HepG2 (cell line): ENCODE data around the gene SDK1. TPM values are rescaled to one million over a fixed set of nuclear protein-coding genes. Genes with fewer than 3 reads are reported as not detected.

Experiments used
- ATAC-seq: fragments of 200-7000 bp; cut with Tn5 transposase; 3 replicates; pipeline ENCODE4 v1.9.1; 2020; ENCODE audit warnings: mild to moderate bottlenecking, moderate library complexity
- BruUV-seq: library from RNA; stranded (reverse); fragments of 400-500 nt; replicated peaks from 2 replicates; lab custom pipeline; 2021; lab: Mats Ljungman, UMichigan
- CTCF ChIA-PET: fragments of 300-600 bp; formaldehyde crosslinking; extraction: SDS; loops from one replicate; lab custom pipeline; 2021; ENCODE audit warnings: low total read pairs, inconsistent platforms, low intra/inter-chr PET ratio; lab: Yijun Ruan, JAX
- POLR2A ChIA-PET: fragments of 350-600 bp; sonication (Branson Sonifier 250); formaldehyde crosslinking; loops from one replicate; lab custom pipeline; 2020; ENCODE audit warnings: antibody characterized with exemption, inconsistent platforms; lab: Yijun Ruan, JAX
- DNase-seq: peaks from one replicate; pipeline ENCODE4 v3.0.0-alpha.2; 2015; ENCODE audit warnings: low spot score
- FAIRE-seq: peaks from 3 replicates; lab custom pipeline; 2011; peaks lifted over from hg19 to GRCh38; lab: Jason Lieb, UNC
- H2AFZ ChIP-seq: one replicate; pipeline ENCODE4 v1.6.1; 2011; ENCODE audit warnings: low read length, inconsistent platforms
- H3K27ac ChIP-seq: fragments of 300-600 bp; 3 replicates; pipeline ENCODE4 v1.8.0; 2011; ENCODE audit warnings: mixed run types, mild to moderate bottlenecking, mixed read lengths, low read length, inconsistent platforms; ENCODE audit not compliant: insufficient read depth; ENCODE audit errors: extremely low read length
- H3K27me3 ChIP-seq, 2 experiments: fragments of 200-600 bp in 1 of 2; 2 replicates in 1 of 2; 3 replicates in 1 of 2; pipeline versions ENCODE4 v1.6.0 to v1.8.0; 2011; ENCODE audit warnings: low read length in 2 of 2, mild to moderate bottlenecking in 2 of 2, moderate library complexity in 2 of 2, inconsistent platforms in 1 of 2; ENCODE audit not compliant: insufficient read depth in 2 of 2, control insufficient read depth in 1 of 2
- H3K36me3 ChIP-seq, 2 experiments: fragments of 200-600 bp in 1 of 2; replicated peaks in 1 of 2; 2 replicates in 1 of 2; 3 replicates in 1 of 2; pipeline versions ENCODE4 v1.5.1 to v1.8.0; 2011; ENCODE audit warnings: low read length in 2 of 2, inconsistent platforms in 1 of 2; ENCODE audit not compliant: insufficient read depth in 2 of 2, control insufficient read depth in 1 of 2
- H3K4me1 ChIP-seq: 2 replicates; pipeline ENCODE4 v1.5.1; 2012; ENCODE audit warnings: low read length, inconsistent platforms; ENCODE audit not compliant: insufficient read depth
- H3K4me2 ChIP-seq: 2 replicates; pipeline ENCODE4 v1.6.0; 2011; ENCODE audit warnings: low read depth, low read length, inconsistent platforms
- H3K4me3 ChIP-seq, 3 experiments: fragments of 200-600 bp in 1 of 3; sonication (generic), shearing (Covaris generic) in 1 of 3; replicated peaks in 1 of 3; 2 replicates each; pipeline ENCODE4 v1.5.1; 2011 to 2016; ENCODE audit warnings: low read length in 3 of 3, inconsistent platforms in 2 of 3, low read depth in 2 of 3, mild to moderate bottlenecking in 2 of 3, control low read depth in 1 of 3, mixed read lengths in 1 of 3; ENCODE audit not compliant: insufficient read depth in 1 of 3
- H3K79me2 ChIP-seq: one replicate; pipeline ENCODE4 v1.6.1; 2011; ENCODE audit warnings: low read length, inconsistent platforms; ENCODE audit not compliant: insufficient read depth
- H3K9ac ChIP-seq: 2 replicates; pipeline ENCODE4 v1.6.0; 2011; ENCODE audit warnings: mild to moderate bottlenecking, low read depth, low read length, inconsistent platforms; ENCODE audit not compliant: insufficient read depth
- H3K9me3 ChIP-seq: 2 replicates; pipeline ENCODE4 v1.5.1; 2012; ENCODE audit warnings: mild to moderate bottlenecking, low read length
- H4K20me1 ChIP-seq: 2 replicates; pipeline ENCODE4 v1.6.0; 2011; ENCODE audit warnings: inconsistent platforms, mild to moderate bottlenecking, low read length, moderate library complexity; ENCODE audit not compliant: insufficient read depth
- AHR ChIP-seq: IDR thresholded peaks from 2 replicates; pipeline ENCODE4 v1.6.1; 2018; ENCODE audit warnings: missing genetic modification reagents, missing compliant biosample characterization
- ATM ChIP-seq: fragments of 450-650 bp; IDR thresholded peaks from 2 replicates; pipeline ENCODE4 v1.7.1; 2017; ENCODE audit warnings: mild to moderate bottlenecking, borderline replicate concordance
- FOXC1 ChIP-seq: sonication (generic); formaldehyde crosslinking; IDR thresholded peaks from 2 replicates; pipeline ENCODE4 v1.8.0; 2022; ENCODE audit warnings: mild to moderate bottlenecking, missing genetic modification reagents, borderline replicate concordance
- HOXA7 ChIP-seq: sonication (generic); formaldehyde crosslinking; IDR thresholded peaks from 2 replicates; pipeline ENCODE4 v1.8.1; 2022; ENCODE audit warnings: mild to moderate bottlenecking, missing genetic modification reagents, moderate library complexity
- KDM1A ChIP-seq: IDR thresholded peaks from 2 replicates; pipeline ENCODE4 v1.6.1; 2016; ENCODE audit warnings: missing compliant biosample characterization
- KDM5B ChIP-seq: sonication (generic); formaldehyde crosslinking; IDR thresholded peaks from 2 replicates; pipeline ENCODE4 v1.4.0; 2020; ENCODE audit warnings: missing genetic modification reagents, mild to moderate bottlenecking, borderline replicate concordance
- MBD4 ChIP-seq: IDR thresholded peaks from 2 replicates; pipeline ENCODE4 v1.6.1; 2012; ENCODE audit warnings: low read length, inconsistent platforms, borderline replicate concordance
- PHF5A ChIP-seq: IDR thresholded peaks from one replicate; pipeline ENCODE4 v1.6.1; 2018; ENCODE audit warnings: low read depth, missing genetic modification reagents; ENCODE audit not compliant: unreplicated experiment
- SMYD3 ChIP-seq: sonication (generic); formaldehyde crosslinking; IDR thresholded peaks from 2 replicates; pipeline ENCODE4 v1.8.1; 2023; ENCODE audit warnings: mild to moderate bottlenecking, missing genetic modification reagents
- SOX5 ChIP-seq: IDR thresholded peaks from 2 replicates; pipeline ENCODE4 v1.6.1; 2016; ENCODE audit warnings: borderline replicate concordance
- U2AF1 ChIP-seq: fragments of 200-400 bp; formaldehyde crosslinking; optimal IDR thresholded peaks from 2 replicates; pipeline ENCODE3; 2017; ENCODE audit warnings: mild to moderate bottlenecking, low read depth, low read length
- ZNF225 ChIP-seq: sonication (generic); formaldehyde crosslinking; IDR thresholded peaks from 2 replicates; pipeline ENCODE4 v1.4.0; 2020; ENCODE audit warnings: mild to moderate bottlenecking, missing genetic modification reagents
- ZNF703 ChIP-seq: sonication (generic); formaldehyde crosslinking; IDR thresholded peaks from 2 replicates; pipeline ENCODE4 v1.5.1; 2020; ENCODE audit warnings: missing genetic modification reagents, mild to moderate bottlenecking, moderate library complexity, borderline replicate concordance
- WGBS: methylation state at CpG from one replicate; pipeline ENCODE4 v1.1.6; 2017; ENCODE audit warnings: low lambda C conversion rate; 5-methylcytosine and 5-hydroxymethylcytosine counted together
- in situ Hi-C: cut with HindIII; loops from 2 replicates; pipeline ENCODE4 v1.10.0; 2017; ENCODE audit warnings: low pct_unique_long_range_greater_than_20kb; ENCODE audit not compliant: extremely low pct_ligation_motif_present
- intact Hi-C: fragments of 100-400 bp; cut with micrococcal nuclease; formaldehyde crosslinking; loops from one replicate; pipeline ENCODE4 v1.10.0; 2022; ENCODE audit not compliant: unreplicated experiment
- polyA plus RNA-seq, 8 experiments: library from polyadenylated mRNA; depleted of rRNA in 3 of 8; stranded (reverse) in 7 of 8; unstranded in 1 of 8; fragments of >200 nt; fragmentation: Illumina TruSeq in 4 of 8; extraction: Trizol in 4 of 8; gene quantifications; 2 replicates each; pipeline versions ENCODE4 v1.2.1 to v1.2.3, GENCODE V29; 2011 to 2016; ENCODE audit warnings: low read depth in 4 of 8, missing spikeins in 1 of 8, mixed read lengths in 1 of 8; ENCODE audit not compliant: insufficient read depth in 1 of 8
- total RNA-seq, 5 experiments: library from RNA; depleted of rRNA; stranded (reverse); fragments of >200 nt; fragmentation: Illumina TruSeq; extraction: Trizol; gene quantifications; 2 replicates each; pipeline ENCODE4 v1.2.3, GENCODE V29; 2016; ENCODE audit warnings: low read depth in 1 of 5
- TF ChIP-seq, protein P1 (sequence below): sonication (generic); formaldehyde crosslinking; IDR thresholded peaks from 2 replicates; pipeline ENCODE4 v1.4.0; 2020; ENCODE audit warnings: missing genetic modification reagents, mild to moderate bottlenecking, borderline replicate concordance
- TF ChIP-seq, protein P2 (sequence below): sonication (generic); formaldehyde crosslinking; IDR thresholded peaks from 2 replicates; pipeline ENCODE4 v1.4.0; 2020; ENCODE audit warnings: mild to moderate bottlenecking, missing genetic modification reagents, borderline replicate concordance

SDK1 gene
- total and polyA plus RNA-seq, 2 of the 13 experiments (the other 11 are each of a cell fraction or from before 2014, with no cell fraction given), result 0.35 to 2.4 TPM

DNA sequence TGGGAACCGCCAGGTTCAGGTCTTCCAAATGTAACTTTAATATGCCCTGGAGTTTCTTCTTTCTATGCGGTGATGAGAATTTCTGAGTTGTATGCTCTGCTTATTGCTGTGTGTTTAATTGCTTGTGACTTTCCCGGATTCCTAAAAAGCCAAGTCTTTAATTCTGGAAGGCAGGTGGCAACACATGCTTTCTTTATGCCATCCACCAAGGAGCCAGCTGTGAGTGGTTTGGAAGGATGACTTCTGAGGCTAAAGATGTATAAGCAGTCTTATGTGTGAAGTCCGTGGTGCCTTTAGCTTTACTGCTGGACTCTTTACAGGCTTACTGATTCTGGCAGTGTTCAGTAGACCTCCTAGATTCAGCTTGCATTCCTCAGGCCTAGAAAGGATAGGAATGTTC lies 3.1 kb downstream of the SDK1 start:
- no TSS peak for BruUV-seq
- 84% methylated on average over 4 of the region's 4 CpGs for WGBS
- Histone ChIP-seq H2AFZ (no peak overlapping the region), H3K79me2 (peaks cover 3% of the 10 kb centered on the region), H4K20me1 (no peaks in the 10 kb centered on the region), H3K4me1 (peaks cover 27% of the 10 kb centered on the region), H3K4me2 (no peak overlapping the region), H3K27me3 (peaks cover 0 to 8% of the 10 kb centered on the region in 2 experiments; a peak in 1 of 5 replicates), H3K4me3 (no peak overlapping the region), H3K36me3 (no peaks in the 10 kb centered on the region), H3K9ac (no peak overlapping the region), H3K27ac (no peak overlapping the region), H3K9me3 (no peaks in the 10 kb centered on the region)
- in situ Hi-C loops (no loop called here), intact Hi-C loops (loop anchor here (5.0 kb wide), 1 partner anchor 368 kb away; no protein-coding TSS in a partner anchor)
- ATAC-seq, result no peak
- no peak for DNase-seq
- FAIRE-seq, result no peak
- TF ChIP-seq AHR (CRISPR knock-in tag) (no peak), KDM1A (CRISPR knock-in tag) (no peak), SMYD3 (CRISPR knock-in tag) (no peak), ZNF703 (no peak), PHF5A (no peak), SOX5 (CRISPR knock-in tag) (no peak), ZNF225 (CRISPR knock-in tag) (no peak), ATM (no peak), FOXC1 (CRISPR knock-in tag) (no peak), HOXA7 (CRISPR knock-in tag) (no peak), KDM5B (CRISPR knock-in tag) (no peak), MBD4 (no peak), U2AF1 (no peak)
- TF ChIP-seq, protein P1, sequence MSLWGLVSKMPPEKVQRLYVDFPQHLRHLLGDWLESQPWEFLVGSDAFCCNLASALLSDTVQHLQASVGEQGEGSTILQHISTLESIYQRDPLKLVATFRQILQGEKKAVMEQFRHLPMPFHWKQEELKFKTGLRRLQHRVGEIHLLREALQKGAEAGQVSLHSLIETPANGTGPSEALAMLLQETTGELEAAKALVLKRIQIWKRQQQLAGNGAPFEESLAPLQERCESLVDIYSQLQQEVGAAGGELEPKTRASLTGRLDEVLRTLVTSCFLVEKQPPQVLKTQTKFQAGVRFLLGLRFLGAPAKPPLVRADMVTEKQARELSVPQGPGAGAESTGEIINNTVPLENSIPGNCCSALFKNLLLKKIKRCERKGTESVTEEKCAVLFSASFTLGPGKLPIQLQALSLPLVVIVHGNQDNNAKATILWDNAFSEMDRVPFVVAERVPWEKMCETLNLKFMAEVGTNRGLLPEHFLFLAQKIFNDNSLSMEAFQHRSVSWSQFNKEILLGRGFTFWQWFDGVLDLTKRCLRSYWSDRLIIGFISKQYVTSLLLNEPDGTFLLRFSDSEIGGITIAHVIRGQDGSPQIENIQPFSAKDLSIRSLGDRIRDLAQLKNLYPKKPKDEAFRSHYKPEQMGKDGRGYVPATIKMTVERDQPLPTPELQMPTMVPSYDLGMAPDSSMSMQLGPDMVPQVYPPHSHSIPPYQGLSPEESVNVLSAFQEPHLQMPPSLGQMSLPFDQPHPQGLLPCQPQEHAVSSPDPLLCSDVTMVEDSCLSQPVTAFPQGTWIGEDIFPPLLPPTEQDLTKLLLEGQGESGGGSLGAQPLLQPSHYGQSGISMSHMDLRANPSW (CRISPR knock-in tag), result no peak
- TF ChIP-seq, protein P2, sequence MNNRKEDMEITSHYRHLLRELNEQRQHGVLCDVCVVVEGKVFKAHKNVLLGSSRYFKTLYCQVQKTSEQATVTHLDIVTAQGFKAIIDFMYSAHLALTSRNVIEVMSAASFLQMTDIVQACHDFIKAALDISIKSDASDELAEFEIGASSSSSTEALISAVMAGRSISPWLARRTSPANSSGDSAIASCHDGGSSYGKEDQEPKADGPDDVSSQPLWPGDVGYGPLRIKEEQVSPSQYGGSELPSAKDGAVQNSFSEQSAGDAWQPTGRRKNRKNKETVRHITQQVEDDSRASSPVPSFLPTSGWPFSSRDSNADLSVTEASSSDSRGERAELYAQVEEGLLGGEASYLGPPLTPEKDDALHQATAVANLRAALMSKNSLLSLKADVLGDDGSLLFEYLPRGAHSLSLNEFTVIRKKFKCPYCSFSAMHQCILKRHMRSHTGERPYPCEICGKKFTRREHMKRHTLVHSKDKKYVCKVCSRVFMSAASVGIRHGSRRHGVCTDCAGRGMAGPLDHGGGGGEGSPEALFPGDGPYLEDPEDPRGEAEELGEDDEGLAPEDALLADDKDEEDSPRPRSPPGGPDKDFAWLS, result no peak
- ChIA-PET POLR2A (no interaction called here), CTCF (no interaction called here)
